ENCODE data around the gene BMI1. TPM values are rescaled to one million over a fixed set of nuclear protein-coding genes. Genes with fewer than 3 reads are reported as not detected.

BMI1 gene
- total RNA-seq, 2 donors from 2014 or later, result 24.7 to 38.7 TPM

GRCh38 chr10:22334414-22335172 lies 13.7 kb downstream of the BMI1 start:
- ATAC-seq, result peak; percentile 31
- H3K4me3 ChIP-seq, result peak overlapping the region in 1 of 2 donors; percentile 18
- DNase-seq, result no peak
- H3K4me1 ChIP-seq, result peaks cover 26% of the 10 kb centered on the region
- 8 to 14% methylated on average over 42 to 58 of the region's 73 CpGs for WGBS, 2 donors
- TF ChIP-seq POLR2A (IDR thresholded peaks at IDR 0.05) (no peak), CTCF (IDR thresholded peaks at IDR 0.05) (no peak)
- intact Hi-C loops (cut with DNase I), result no loop called here
- H3K27ac ChIP-seq, result no peak overlapping the region
- no peaks in the 10 kb centered on the region for H3K9me3 ChIP-seq
- peaks cover 11 to 48% of the 10 kb centered on the region in 2 donors for H3K27me3 ChIP-seq
- peaks cover under 1 to 3% of the 10 kb centered on the region in 2 donors for H3K36me3 ChIP-seq (replicated peaks in 1 of 2; ENCODE audit: insufficient read depth in 1 of 2, low read depth in 2 of 2)

- intact Hi-C loops (cut with DNase I), result no loop called here
- DNase-seq, result peak; percentile 43 to 65 (median 54)
These were observed 14.5 kb downstream of the BMI1 start for GRCh38 chr10:22335173-22335933.

GRCh38 chr10:22338185-22338900 lies 17.4 kb downstream of the BMI1 start:
- peaks cover 11 to 48% of the 10 kb centered on the region in 2 donors for H3K27me3 ChIP-seq
- no peak for TF ChIP-seq POLR2A (IDR thresholded peaks at IDR 0.05)
- no peak for TF ChIP-seq CTCF (IDR thresholded peaks at IDR 0.05)
- ATAC-seq (no peak), DNase-seq (no peak)
- H3K36me3 ChIP-seq (replicated peaks in 1 of 2; ENCODE audit: insufficient read depth in 1 of 2, low read depth in 2 of 2), result no peaks in the 10 kb centered on the region
- no peaks in the 10 kb centered on the region for H3K9me3 ChIP-seq
- intact Hi-C loops (cut with DNase I), result no loop called here
- H3K27ac ChIP-seq, result no peak overlapping the region
- no peak overlapping the region for H3K4me3 ChIP-seq
- WGBS, 2 donors, result 26 to 28% methylated on average over 9 of the region's 9 CpGs
- peaks cover 36% of the 10 kb centered on the region for H3K4me1 ChIP-seq

More at GRCh38 chr10:22335173-22335933, 14.5 kb downstream of the BMI1 start:
- peak; percentile 49 for ATAC-seq
- peaks cover 30% of the 10 kb centered on the region for H3K4me1 ChIP-seq
- peak in 1 of 3 donors; percentile 15 for TF ChIP-seq POLR2A (IDR thresholded peaks at IDR 0.05)
- TF ChIP-seq CTCF (IDR thresholded peaks at IDR 0.05), result peak in 3 of 7 experiments; percentile 27 to 57 (median 30)
- no peak overlapping the region for H3K27ac ChIP-seq
- H3K4me3 ChIP-seq, result peak overlapping the region; percentile 3 to 18
- H3K27me3 ChIP-seq, result peaks cover 11 to 48% of the 10 kb centered on the region in 2 donors
- H3K36me3 ChIP-seq (replicated peaks in 1 of 2; ENCODE audit: insufficient read depth in 1 of 2, low read depth in 2 of 2), result no peaks in the 10 kb centered on the region
- 4 to 10% methylated on average over 39 to 71 of the region's 71 CpGs for WGBS, 2 donors
- H3K9me3 ChIP-seq, result no peaks in the 10 kb centered on the region

GRCh38 chr10:22338931-22339330 lies 18.0 kb downstream of the BMI1 start:
- H3K9me3 ChIP-seq, result no peaks in the 10 kb centered on the region
- H3K4me1 ChIP-seq, result peaks cover 36% of the 10 kb centered on the region
- no peak overlapping the region for H3K27ac ChIP-seq
- no peaks in the 10 kb centered on the region for H3K36me3 ChIP-seq (replicated peaks in 1 of 2; ENCODE audit: insufficient read depth in 1 of 2, low read depth in 2 of 2)
- no peak for TF ChIP-seq CTCF (IDR thresholded peaks at IDR 0.05)
- no peak for TF ChIP-seq POLR2A (IDR thresholded peaks at IDR 0.05)
- H3K4me3 ChIP-seq, result no peak overlapping the region
- no peak for DNase-seq
- no peak for ATAC-seq
- intact Hi-C loops (cut with DNase I), result no loop called here
- H3K27me3 ChIP-seq, result peaks cover 14 to 48% of the 10 kb centered on the region in 2 donors

Data from body of pancreas (tissue), 4 donors.